Right lobe of liver (tissue), 6 donors: ENCODE data around the gene NR2E3. TPM values are rescaled to one million over a fixed set of nuclear protein-coding genes. Genes with fewer than 3 reads are reported as not detected.

Source experiments
- ATAC-seq, 4 donors: fragments of 200-7000 bp; cut with Tn5 transposase; one replicate each; pipeline ENCODE4 v1.9.1; 2020; ENCODE audit warnings: mild to moderate bottlenecking in 4 of 4, moderate library complexity in 4 of 4
- DNase-seq, 3 donors: peaks; one replicate each; pipeline ENCODE4 v3.0.0-alpha.2; 2020
- H3K27ac ChIP-seq, 3 donors: fragments of 200-600 bp; one replicate each; pipeline ENCODE4 v1.8.0; 2022
- H3K27me3 ChIP-seq, 2 donors: fragments of 200-600 bp; one replicate each; pipeline ENCODE4 v1.8.0; 2022
- H3K36me3 ChIP-seq, 4 donors: fragments of 200-600 bp; sonication (generic) in 1 of 4; one replicate each; pipeline versions ENCODE4 v1.5.1 to v1.8.0; 2017 to 2022; ENCODE audit warnings: control low read depth in 1 of 4
- H3K4me1 ChIP-seq, 4 donors: fragments of 200-600 bp; sonication (generic) in 1 of 4; one replicate each; pipeline versions ENCODE4 v1.5.1 to v1.8.0; 2017 to 2022; ENCODE audit warnings: control low read depth in 1 of 4
- H3K4me3 ChIP-seq, 3 donors: fragments of 200-600 bp; one replicate each; pipeline ENCODE4 v1.8.0; 2022
- H3K9me3 ChIP-seq, 4 donors: fragments of 200-600 bp; sonication (generic) in 1 of 4; one replicate each; pipeline versions ENCODE4 v1.5.1 to v1.8.0; 2017 to 2022; ENCODE audit warnings: control low read depth in 1 of 4
- CTCF ChIP-seq, 4 donors: fragments of 200-600 bp in 3 of 4; fragments of 450-650 bp in 1 of 4; IDR thresholded peaks; one replicate each; pipeline versions ENCODE4 v1.5.1 to v1.8.0; 2016 to 2022; ENCODE audit warnings: antibody characterized with exemption in 4 of 4, mild to moderate bottlenecking in 2 of 4
- POLR2A ChIP-seq: fragments of 450-650 bp; IDR thresholded peaks from one replicate; pipeline ENCODE4 v1.6.1; 2017; ENCODE audit warnings: antibody characterized with exemption, mild to moderate bottlenecking
- WGBS: methylation state at CpG from one replicate; pipeline ENCODE4 v1.1.6; 2018; ENCODE audit warnings: low coverage, low lambda C conversion rate; ENCODE audit not compliant: insufficient coverage; ENCODE audit errors: missing lambda C conversion rate; 5-methylcytosine and 5-hydroxymethylcytosine counted together
- intact Hi-C, 2 donors: fragments of 100-400 bp; cut with DNase I; formaldehyde crosslinking; loops; one replicate each; pipeline versions ENCODE4 v1.11.2 to v1.14.1; 2022
- total RNA-seq, 6 experiments: library from RNA; depleted of rRNA in 2 of 6; stranded (reverse); fragments of >200 nt in 2 of 6; fragmentation: NEBNext Ultra II Directional in 3 of 6; extraction: Animal tissue kit (Norgen Biotek cat#: 25700) in 3 of 6; gene quantifications; one replicate each; pipeline versions ENCODE4 v1.1.0 to v1.2.4, GENCODE V29; 2016 to 2023
- donor health status: DM: no; HTN: yes; CAD: no.
- donor health status: DM: no; HTN: no; CAD: no.
- donor health status: DM: no; HTN: no; CAD: no.
- donor health status: DM: no; HTN: yes; CAD: no.
- donor health status: DM: no; HTN: yes; CAD: no.

NR2E3 gene
- total RNA-seq, 6 experiments from 2014 or later = 0.11 to 0.51 TPM; not detected in 4

GRCh38 chr15:71773206-71773859 is 37.0 kb upstream of the NR2E3 start:
- 100% methylated on average over 1 of the region's 1 CpG for WGBS
- intact Hi-C loops = no loop called here
- no peaks in the 10 kb centered on the region for H3K36me3 ChIP-seq
- no peaks in the 10 kb centered on the region for H3K27me3 ChIP-seq
- H3K4me1 ChIP-seq = no peaks in the 10 kb centered on the region
- H3K27ac ChIP-seq = no peak overlapping the region
- TF ChIP-seq CTCF (IDR thresholded peaks at IDR 0.05) (no peak), POLR2A (no peak)
- no peak overlapping the region for H3K4me3 ChIP-seq
- no peaks in the 10 kb centered on the region for H3K9me3 ChIP-seq
- ATAC-seq (no peak), DNase-seq (no peak)

- TF ChIP-seq CTCF (IDR thresholded peaks at IDR 0.05) (no peak), POLR2A (no peak)
- Histone ChIP-seq H3K27me3 (no peaks in the 10 kb centered on the region), H3K4me3 (no peak overlapping the region), H3K4me1 (peaks cover 0 to 10% (median 1%) of the 10 kb centered on the region in 4 donors), H3K9me3 (no peaks in the 10 kb centered on the region), H3K27ac (no peak overlapping the region), H3K36me3 (no peaks in the 10 kb centered on the region)
- DNase-seq (no peak), ATAC-seq (no peak)
- intact Hi-C loops = no loop called here
Measured at GRCh38 chr15:71775856-71776255, 34.5 kb upstream of the NR2E3 start.

- H3K4me1 ChIP-seq = peaks cover 0 to 10% (median 1%) of the 10 kb centered on the region in 4 donors
- ATAC-seq (no peak), DNase-seq (no peak)
- H3K27ac ChIP-seq = no peak overlapping the region
- H3K36me3 ChIP-seq = no peaks in the 10 kb centered on the region
- no peak overlapping the region for H3K4me3 ChIP-seq
- no peaks in the 10 kb centered on the region for H3K27me3 ChIP-seq
- no peak for TF ChIP-seq CTCF (IDR thresholded peaks at IDR 0.05)
- 82% methylated on average over 3 of the region's 3 CpGs for WGBS
- intact Hi-C loops = no loop called here
- H3K9me3 ChIP-seq = no peaks in the 10 kb centered on the region
Measured at GRCh38 chr15:71776304-71776703, 34.0 kb upstream of the NR2E3 start.

GRCh38 chr15:71777216-71777943 is 33.0 kb upstream of the NR2E3 start:
- Histone ChIP-seq H3K9me3 (no peaks in the 10 kb centered on the region), H3K27ac (no peak overlapping the region), H3K36me3 (no peaks in the 10 kb centered on the region), H3K4me1 (peaks cover 0 to 10% (median 1%) of the 10 kb centered on the region in 4 donors), H3K4me3 (no peak overlapping the region), H3K27me3 (no peaks in the 10 kb centered on the region)
- DNase-seq (no peak), ATAC-seq (peak in 1 of 4 donors; percentile 37)
- intact Hi-C loops = no loop called here
- 88% methylated on average over 4 of the region's 16 CpGs for WGBS
- no peak for TF ChIP-seq CTCF (IDR thresholded peaks at IDR 0.05)
- TF ChIP-seq POLR2A = no peak
